Suprapubic skin (tissue), 4 donors: ENCODE results near the gene CDC45. TPM values are rescaled to one million over a fixed set of nuclear protein-coding genes. Genes with fewer than 3 reads are reported as not detected.

Experiments
- DNase-seq, 2 donors: peaks; one replicate each; pipeline ENCODE4 v3.0.0-alpha.2; 2019; ENCODE audit warnings: low spot score in 2 of 2
- H3K27ac ChIP-seq: fragments of 200-600 bp; sonication (generic); one replicate; pipeline ENCODE4 v1.5.1; 2019
- H3K27me3 ChIP-seq: fragments of 200-600 bp; sonication (generic); one replicate; pipeline ENCODE4 v1.5.1; 2019
- H3K36me3 ChIP-seq: fragments of 200-600 bp; sonication (generic); one replicate; pipeline ENCODE4 v1.5.1; 2019
- H3K4me1 ChIP-seq: fragments of 200-600 bp; sonication (generic); one replicate; pipeline ENCODE4 v1.5.1; 2019
- H3K4me3 ChIP-seq: fragments of 200-600 bp; sonication (generic); one replicate; pipeline ENCODE4 v1.5.1; 2019; ENCODE audit warnings: mild to moderate bottlenecking
- H3K9me3 ChIP-seq: fragments of 200-600 bp; sonication (generic); one replicate; pipeline ENCODE4 v1.5.1; 2019
- CTCF ChIP-seq, 2 donors: fragments of 200-600 bp in 1 of 2; fragments of 450-650 bp in 1 of 2; sonication (generic) in 1 of 2; IDR thresholded peaks; one replicate each; pipeline ENCODE4 v1.5.1; 2016 to 2019; ENCODE audit warnings: antibody characterized with exemption in 2 of 2, mild to moderate bottlenecking in 1 of 2, moderate library complexity in 1 of 2
- EP300 ChIP-seq: sonication (generic); formaldehyde crosslinking; IDR thresholded peaks from one replicate; pipeline ENCODE4 v1.6.1; 2017; ENCODE audit warnings: antibody characterized with exemption
- POLR2A ChIP-seq, 2 donors: fragments of 450-650 bp; IDR thresholded peaks; one replicate each; pipeline ENCODE4 v1.6.1; 2017; ENCODE audit warnings: antibody characterized with exemption in 2 of 2, mild to moderate bottlenecking in 2 of 2, moderate library complexity in 2 of 2
- POLR2AphosphoS5 ChIP-seq, 3 donors: sonication (generic); formaldehyde crosslinking; IDR thresholded peaks; one replicate each; pipeline ENCODE4 v1.6.1; 2017; ENCODE audit warnings: antibody characterized with exemption in 3 of 3
- WGBS: methylation state at CpG from one replicate; pipeline ENCODE4 v1.1.5; 2018; 5-methylcytosine and 5-hydroxymethylcytosine counted together
- total RNA-seq, 4 donors: library from RNA; depleted of rRNA; stranded (reverse); fragments of >200 nt; gene quantifications; one replicate each; pipeline ENCODE4 v1.1.0, GENCODE V29; 2016

CDC45 gene
- total RNA-seq, 4 donors from 2014 or later, result 0.72 to 3.3 (median 1.4) TPM

DNA sequence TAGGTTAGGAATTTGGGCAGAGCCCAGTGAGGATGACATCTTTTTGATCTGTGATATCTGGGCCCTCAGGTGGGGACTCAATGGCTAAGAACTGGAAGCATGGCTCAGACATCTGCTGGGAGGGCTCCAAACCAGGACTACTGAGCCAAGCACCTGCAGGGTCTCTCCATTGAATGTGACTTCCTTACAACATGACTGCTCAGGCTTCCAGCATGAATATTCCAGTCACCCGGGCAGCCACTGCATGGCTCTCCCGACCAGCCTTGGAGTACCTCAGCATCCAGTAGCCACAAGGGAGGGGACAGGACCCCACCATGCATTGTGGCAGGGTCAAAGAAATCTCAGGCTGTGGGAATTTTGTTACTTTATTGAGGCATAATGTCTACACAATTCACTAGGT lies 8.6 kb downstream of the CDC45 start:
- H3K27ac ChIP-seq, result no peak overlapping the region
- no peaks in the 10 kb centered on the region for H3K9me3 ChIP-seq
- no peaks in the 10 kb centered on the region for H3K36me3 ChIP-seq
- no peak for DNase-seq
- WGBS, result 92% methylated on average over 2 of the region's 2 CpGs
- H3K27me3 ChIP-seq, result no peaks in the 10 kb centered on the region
- peaks cover 4% of the 10 kb centered on the region for H3K4me1 ChIP-seq
- no peak for TF ChIP-seq POLR2AphosphoS5 (IDR thresholded peaks at IDR 0.05)
- no peak for TF ChIP-seq CTCF (IDR thresholded peaks at IDR 0.05)
- no peak overlapping the region for H3K4me3 ChIP-seq

- Histone ChIP-seq H3K9me3 (no peaks in the 10 kb centered on the region), H3K4me1 (peaks cover 4% of the 10 kb centered on the region), H3K27me3 (no peaks in the 10 kb centered on the region), H3K36me3 (no peaks in the 10 kb centered on the region), H3K27ac (no peak overlapping the region), H3K4me3 (no peak overlapping the region)
- no peak for DNase-seq
- WGBS, result 83% methylated on average over 7 of the region's 7 CpGs
- no peak for TF ChIP-seq EP300
Observed at GRCh38 chr22:19488884-19489843, 9.4 kb downstream of the CDC45 start.

DNA sequence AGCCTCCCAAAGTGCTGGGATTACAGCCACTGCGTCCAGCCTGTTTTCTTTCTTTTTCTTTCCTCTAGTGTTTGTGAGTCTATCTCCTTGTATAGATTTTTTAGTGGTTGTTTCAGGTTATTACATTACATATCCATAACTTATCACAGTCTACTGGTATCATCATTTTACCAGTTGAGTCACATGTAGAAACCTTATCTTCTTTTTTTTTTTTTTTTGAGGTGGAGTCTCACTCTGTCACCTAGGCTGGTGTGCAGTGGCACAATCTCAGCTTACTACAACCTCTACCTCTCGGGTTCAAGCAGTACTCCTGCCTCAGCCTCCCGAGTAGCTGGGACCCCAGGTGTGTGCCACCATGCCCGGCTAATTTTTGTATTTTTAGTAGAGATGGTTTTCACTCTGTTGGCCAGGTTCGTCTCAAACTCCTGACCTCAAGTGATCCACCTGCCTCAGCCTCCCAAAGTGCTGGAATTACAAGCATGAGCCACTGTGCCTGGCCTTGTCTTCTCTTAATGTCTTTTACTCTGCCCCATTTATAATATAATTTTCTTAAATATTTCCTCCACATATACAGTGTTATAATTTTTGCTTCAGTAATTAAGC lies 11.0 kb downstream of the CDC45 start:
- Histone ChIP-seq H3K27me3 (no peaks in the 10 kb centered on the region), H3K4me3 (no peak overlapping the region), H3K9me3 (no peaks in the 10 kb centered on the region), H3K27ac (no peak overlapping the region), H3K4me1 (peaks cover 4% of the 10 kb centered on the region), H3K36me3 (no peaks in the 10 kb centered on the region)
- TF ChIP-seq EP300 (no peak), CTCF (IDR thresholded peaks at IDR 0.05) (no peak), POLR2AphosphoS5 (IDR thresholded peaks at IDR 0.05) (no peak), POLR2A (IDR thresholded peaks at IDR 0.05) (no peak)
- WGBS, result 98% methylated on average over 5 of the region's 5 CpGs
- DNase-seq, result no peak

GRCh38 chr22:19492504-19493174 lies 12.9 kb downstream of the CDC45 start:
- Histone ChIP-seq H3K4me1 (peaks cover 4% of the 10 kb centered on the region), H3K36me3 (no peaks in the 10 kb centered on the region), H3K9me3 (no peaks in the 10 kb centered on the region), H3K4me3 (no peak overlapping the region), H3K27me3 (no peaks in the 10 kb centered on the region), H3K27ac (no peak overlapping the region)
- TF ChIP-seq CTCF (IDR thresholded peaks at IDR 0.05) (no peak), POLR2A (IDR thresholded peaks at IDR 0.05) (no peak), EP300 (no peak), POLR2AphosphoS5 (IDR thresholded peaks at IDR 0.05) (no peak)
- WGBS, result 92% methylated on average over 6 of the region's 6 CpGs
- DNase-seq, result no peak

DNA sequence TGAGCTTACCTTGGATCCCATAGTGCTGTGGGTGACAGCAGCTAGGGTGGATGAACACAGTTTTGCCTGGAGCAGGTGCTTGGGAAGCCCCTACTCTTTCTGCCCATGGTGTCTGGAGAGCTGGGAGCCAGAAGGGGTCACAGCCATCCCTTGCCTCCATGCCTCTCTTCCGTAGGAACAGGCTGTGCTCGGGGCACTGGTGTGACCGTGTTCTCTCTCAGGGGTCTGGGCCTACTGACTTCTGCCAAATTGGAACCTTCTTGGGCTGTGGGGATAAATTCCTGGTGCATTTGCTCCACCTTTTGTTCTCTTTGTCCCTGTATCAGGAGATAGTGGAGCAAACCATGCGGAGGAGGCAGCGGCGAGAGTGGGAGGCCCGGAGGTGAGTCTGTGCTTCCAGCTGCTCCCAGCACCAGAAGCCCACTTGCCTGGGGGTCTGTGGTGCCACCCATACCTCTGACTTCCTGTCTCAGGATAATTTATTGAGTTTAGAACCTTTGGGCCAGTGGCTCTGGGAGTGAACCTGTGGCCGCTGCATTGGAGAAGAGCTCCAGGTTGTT lies 14.4 kb downstream of the CDC45 start:
- no peaks in the 10 kb centered on the region for H3K36me3 ChIP-seq
- H3K4me1 ChIP-seq, result peaks cover 2% of the 10 kb centered on the region
- DNase-seq, result no peak
- no peak for TF ChIP-seq POLR2A (IDR thresholded peaks at IDR 0.05)
- no peak for TF ChIP-seq CTCF (IDR thresholded peaks at IDR 0.05)
- no peak for TF ChIP-seq POLR2AphosphoS5 (IDR thresholded peaks at IDR 0.05)
- TF ChIP-seq EP300, result no peak
- no peak overlapping the region for H3K4me3 ChIP-seq
- H3K27me3 ChIP-seq, result no peaks in the 10 kb centered on the region
- H3K27ac ChIP-seq, result no peak overlapping the region
- 98% methylated on average over 8 of the region's 8 CpGs for WGBS
- no peaks in the 10 kb centered on the region for H3K9me3 ChIP-seq
